Islet of Langerhans (tissue), 1 donor: Measurements from ENCODE around the gene SAP130.

Experiments
- FAIRE-seq: peaks from one replicate; lab custom pipeline; 2011; peaks lifted over from hg19 to GRCh38; lab: Jason Lieb, UNC

SAP130 gene

GRCh38 chr2:128027801-128028667 is at the start of gene SAP130:
Gene SAP130, minus strand, starts transcription at chr2:128028059. Its CDS starts 1,767 bp downstream, at chr2:128026292.
- FAIRE-seq: no peak

GRCh38 chr2:128076461-128077106 is 48.7 kb upstream of the SAP130 start:
- FAIRE-seq: no peak

- FAIRE-seq: no peak
These were observed 45.4 kb upstream of the SAP130 start for GRCh38 chr2:128073278-128073677.

GRCh38 chr2:128069769-128070168 is 41.9 kb upstream of the SAP130 start:
- no peak for FAIRE-seq

GRCh38 chr2:128064353-128064752 is 36.5 kb upstream of the SAP130 start:
- no peak for FAIRE-seq

- no peak for FAIRE-seq
These were observed 34.7 kb upstream of the SAP130 start for GRCh38 chr2:128062571-128062970.

- FAIRE-seq: no peak
These were observed 30.3 kb upstream of the SAP130 start for GRCh38 chr2:128058114-128058513.

GRCh38 chr2:128057334-128057733 is 29.5 kb upstream of the SAP130 start:
- no peak for FAIRE-seq

GRCh38 chr2:128054104-128054885 is 26.4 kb upstream of the SAP130 start:
- FAIRE-seq: no peak

GRCh38 chr2:128053331-128053730 is 25.5 kb upstream of the SAP130 start:
- FAIRE-seq: no peak

GRCh38 chr2:128043041-128043440 is 15.2 kb upstream of the SAP130 start:
- FAIRE-seq: no peak

- no peak for FAIRE-seq
These were observed 13.7 kb upstream of the SAP130 start for GRCh38 chr2:128041561-128041960.

- no peak for FAIRE-seq
These were observed 12.4 kb upstream of the SAP130 start for GRCh38 chr2:128040166-128040771.

- no peak for FAIRE-seq
These were observed 11.7 kb upstream of the SAP130 start for GRCh38 chr2:128039535-128039934.

GRCh38 chr2:128038411-128038810 is 10.6 kb upstream of the SAP130 start:
- FAIRE-seq: no peak

- no peak for FAIRE-seq
These were observed 9.8 kb upstream of the SAP130 start for GRCh38 chr2:128037649-128038048.

GRCh38 chr2:128036748-128037607 is 9.1 kb upstream of the SAP130 start:
- no peak for FAIRE-seq

- FAIRE-seq: no peak
These were observed 4.2 kb upstream of the SAP130 start for GRCh38 chr2:128032092-128032491.

- no peak for FAIRE-seq
These were observed 802 bp upstream of the SAP130 start for GRCh38 chr2:128028668-128029054.

GRCh38 chr2:128027278-128027800 is 520 bp downstream of the SAP130 start:
- no peak for FAIRE-seq
